Measurements from ENCODE around the gene ZMPSTE24. TPM values are rescaled to one million over a fixed set of nuclear protein-coding genes. Genes with fewer than 3 reads are reported as not detected.

Gene ZMPSTE24
- 35.9 and 41.8 TPM in 2 replicates for total RNA-seq

GRCh38 chr1:40257688-40258444 is at the start of gene ZMPSTE24:
TSS of gene ZMPSTE24 (plus strand) at chr1:40258236. CDS start at chr1:40258272, 36 bp downstream.

GRCh38 chr1:40247655-40248054 is 10.4 kb upstream of the ZMPSTE24 start, which contains the start of gene TMCO2:
TSS of gene TMCO2 (plus strand) at chr1:40247937. CDS start at chr1:40247994, 57 bp downstream.

GRCh38 chr1:40316595-40317393 is 58.8 kb downstream of the ZMPSTE24 start, which contains the start of gene COL9A2:
TSS of gene COL9A2 (minus strand) at chr1:40317286. CDS start at chr1:40317197, 89 bp downstream.

Other genes with a start within 250 kb of the ZMPSTE24 start
- gene CAP1, start 217.5 kb upstream of the ZMPSTE24 start, total RNA-seq = 218 and 480 TPM in 2 replicates
- 69.8 and 81.6 TPM in 2 replicates for gene PPT1, start 161.0 kb upstream of the ZMPSTE24 start, total RNA-seq
- gene RLF, start 96.8 kb upstream of the ZMPSTE24 start, total RNA-seq = 12.3 and 28.9 TPM in 2 replicates
- gene TMCO2, start 10.3 kb upstream of the ZMPSTE24 start, total RNA-seq = not detected in 2 replicates
- 3.4 and 10.5 TPM in 2 replicates for gene COL9A2, start 59.0 kb downstream of the ZMPSTE24 start, total RNA-seq
- gene SMAP2, start 115.5 kb downstream of the ZMPSTE24 start, total RNA-seq = 21.3 and 22.0 TPM in 2 replicates
- 0.32 and 4.5 TPM in 2 replicates for gene ZFP69B, start 192.2 kb downstream of the ZMPSTE24 start, total RNA-seq
- 3.0 TPM in 2 replicates for gene ZFP69, start 219.1 kb downstream of the ZMPSTE24 start, total RNA-seq